Activated CD8-positive, alpha-beta memory T cell treated with anti-CD3 and anti-CD28 coated beads for 36 hours (primary cell): Measurements from ENCODE around the gene IGSF9. TPM values are rescaled to one million over a fixed set of nuclear protein-coding genes. Genes with fewer than 3 reads are reported as not detected.

Source experiments
- CTCF ChIA-PET: fragments of 350-600 bp; sonication (Branson Sonifier 250); formaldehyde crosslinking; loops from one replicate; lab custom pipeline; 2021; ENCODE audit warnings: antibody characterized with exemption; lab: Charles Lee
- POLR2A ChIA-PET: fragments of 350-600 bp; sonication (Branson Sonifier 250); formaldehyde crosslinking; loops from one replicate; lab custom pipeline; 2021; ENCODE audit warnings: antibody characterized with exemption; lab: Charles Lee
- total RNA-seq, 2 experiments: library from RNA; stranded (reverse); gene quantifications; one replicate each; pipeline ENCODE4 v1.2.3, GENCODE V29; 2021

The IGSF9 gene
- total RNA-seq, 2 experiments from 2014 or later = 0.06 TPM; not detected in 1

- ChIA-PET POLR2A (no interaction called here), CTCF (no interaction called here)
These were observed 47.5 kb downstream of the IGSF9 start for GRCh38 chr1:159897962-159898361.

GRCh38 chr1:159896546-159896930 lies 48.9 kb downstream of the IGSF9 start:
- POLR2A ChIA-PET = no interaction called here
- CTCF ChIA-PET = interaction anchor here (0.9 kb wide), 1 partner anchor 20 kb away, joined by 3 read pairs; no protein-coding TSS in a partner anchor

- ChIA-PET CTCF (interaction anchor here (0.9 to 8.1 kb wide), 3 partner anchors 21 to 97 kb away, joined by 3 to 105 read pairs (median 3); no protein-coding TSS in a partner anchor), POLR2A (no interaction called here)
These were observed 49.4 kb downstream of the IGSF9 start for GRCh38 chr1:159895836-159896545.

- ChIA-PET CTCF (interaction anchor here (0.8 to 8.1 kb wide), 4 partner anchors 41 to 113 kb away, joined by 3 to 105 read pairs (median 3); partner anchors contain the start of gene FCRL6), POLR2A (no interaction called here)
These were observed 50.1 kb downstream of the IGSF9 start for GRCh38 chr1:159895286-159895685.

GRCh38 chr1:159892944-159893343 lies 52.5 kb downstream of the IGSF9 start:
- ChIA-PET CTCF (interaction anchor here (0.7 to 8.1 kb wide), 9 partner anchors 8 to 114 kb away, joined by 3 to 105 read pairs (median 6); partner anchors contain the start of genes DUSP23, FCRL6 and IGSF9), POLR2A (no interaction called here)

GRCh38 chr1:159891275-159892157 lies 53.9 kb downstream of the IGSF9 start:
- ChIA-PET CTCF (interaction anchor here (0.7 to 8.1 kb wide), 22 partner anchors 9 to 760 kb away, joined by 3 to 105 read pairs (median 4); partner anchors contain the start of genes DUSP23, FCRL6, IGSF9 and SLAMF8), POLR2A (no interaction called here)

- ChIA-PET POLR2A (no interaction called here), CTCF (interaction anchor here (0.8 to 8.1 kb wide), 12 partner anchors 11 to 113 kb away, joined by 3 to 105 read pairs (median 6); partner anchors contain the start of genes DUSP23, FCRL6, IGSF9 and SLAMF8)
These were observed 55.0 kb downstream of the IGSF9 start for GRCh38 chr1:159890390-159890789.

- ChIA-PET CTCF (interaction anchor here (1.4 to 8.1 kb wide), 6 partner anchors 10 to 100 kb away, joined by 3 to 105 read pairs (median 12); partner anchors contain the start of genes FCRL6 and SLAMF8), POLR2A (no interaction called here)
These were observed 55.6 kb downstream of the IGSF9 start for GRCh38 chr1:159889821-159890252.

- CTCF ChIA-PET = interaction anchor here (2.5 to 8.1 kb wide), 4 partner anchors 10 to 91 kb away, joined by 10 to 105 read pairs (median 26); partner anchors contain the start of genes FCRL6 and SLAMF8
- POLR2A ChIA-PET = interaction anchor here (0.6 kb wide), 1 partner anchor 36 kb away, joined by 3 read pairs; no protein-coding TSS in a partner anchor
These were observed 56.2 kb downstream of the IGSF9 start for GRCh38 chr1:159889202-159889601.

- POLR2A ChIA-PET = no interaction called here
- CTCF ChIA-PET = interaction anchor here (1.0 kb wide), 1 partner anchor 11 kb away, joined by 3 read pairs; no protein-coding TSS in a partner anchor
These were observed 61.1 kb downstream of the IGSF9 start for GRCh38 chr1:159884296-159884695.

- ChIA-PET POLR2A (no interaction called here), CTCF (no interaction called here)
These were observed 62.3 kb downstream of the IGSF9 start for GRCh38 chr1:159883134-159883533.

- ChIA-PET POLR2A (no interaction called here), CTCF (interaction anchor here (1.0 kb wide), 1 partner anchor 9 kb away, joined by 4 read pairs; no protein-coding TSS in a partner anchor)
These were observed 62.9 kb downstream of the IGSF9 start for GRCh38 chr1:159882527-159882862.

- CTCF ChIA-PET = interaction anchor here (1.0 to 1.5 kb wide), 2 partner anchors 10 to 12 kb away, joined by 3 to 4 read pairs; no protein-coding TSS in a partner anchor
These were observed 63.5 kb downstream of the IGSF9 start for GRCh38 chr1:159881622-159882526.

GRCh38 chr1:159880430-159880829 lies 65.0 kb downstream of the IGSF9 start:
- POLR2A ChIA-PET = no interaction called here
- CTCF ChIA-PET = interaction anchor here (2.6 kb wide), 1 partner anchor 10 kb away, joined by 15 read pairs; no protein-coding TSS in a partner anchor

More at GRCh38 chr1:159881622-159882526, 63.5 kb downstream of the IGSF9 start:
- POLR2A ChIA-PET = no interaction called here

- ChIA-PET CTCF (interaction anchor here (2.6 kb wide), 1 partner anchor 10 kb away, joined by 15 read pairs; no protein-coding TSS in a partner anchor), POLR2A (no interaction called here)
These were observed 65.4 kb downstream of the IGSF9 start for GRCh38 chr1:159879977-159880376.

- ChIA-PET CTCF (interaction anchor here (2.6 kb wide), 1 partner anchor 11 kb away, joined by 15 read pairs; no protein-coding TSS in a partner anchor), POLR2A (no interaction called here)
These were observed 66.3 kb downstream of the IGSF9 start for GRCh38 chr1:159879136-159879535.

- ChIA-PET CTCF (interaction anchor here (2.6 kb wide), 1 partner anchor 12 kb away, joined by 15 read pairs; no protein-coding TSS in a partner anchor), POLR2A (no interaction called here)
These were observed 67.5 kb downstream of the IGSF9 start for GRCh38 chr1:159877695-159878444.
